Measurements from ENCODE around the gene PARD3. TPM values are rescaled to one million over a fixed set of nuclear protein-coding genes. Genes with fewer than 3 reads are reported as not detected.
"Not testable (repeated sequence)": the region's sequence is repeated elsewhere in the genome, so short reads cannot be mapped to it uniquely, and the experiment has no call there.

Gene PARD3
- total and polyA plus RNA-seq, 2 donors (not counting 3 experiments of a cell fraction or from before 2014, with no cell fraction given), result 7.3 to 24.1 TPM

GRCh38 chr10:34741087-34741486 is 74.0 kb downstream of the PARD3 start:
- FAIRE-seq; dilution Hi-C loops (cut with MboI; ENCODE audit: extremely low pct_ligation_motif_present, low sequenced_read_pairs); CTCF ChIA-PET: not testable (repeated sequence)

DNA sequence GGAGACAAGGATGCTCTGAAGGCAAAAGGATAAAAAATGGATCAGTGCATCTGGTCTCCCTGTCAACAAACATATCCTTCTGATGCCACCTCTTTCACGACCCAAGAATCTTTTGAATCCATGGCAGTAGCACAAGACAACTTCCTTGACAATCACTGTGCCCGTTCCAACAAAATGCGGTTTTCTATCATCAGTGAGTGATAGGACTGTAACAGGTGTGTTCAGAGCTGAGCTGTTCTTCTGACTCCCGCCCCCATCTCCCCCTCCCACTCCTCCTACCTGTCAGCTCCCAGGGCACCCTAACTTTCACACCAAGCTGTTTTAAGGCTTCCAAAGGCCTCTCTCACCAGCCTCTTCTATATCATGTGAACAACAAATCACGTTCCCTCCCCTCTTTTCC is 74.8 kb downstream of the PARD3 start:
- H3K79me2 ChIP-seq (ENCODE audit: control insufficient read depth, insufficient read depth, low read length), result peaks cover 4% of the 10 kb centered on the region
- no peak overlapping the region for H3K9ac ChIP-seq (replicated peaks; ENCODE audit: extremely low read depth, insufficient read depth, low read length)
- DNase-seq (ENCODE audit: low read depth, low spot score) (no peak), FAIRE-seq (no peak)
- ChIA-PET CTCF (no interaction called here), POLR2A (interaction anchor here (1.0 kb wide), 1 partner anchor 9 kb away, joined by 5 read pairs; no protein-coding TSS in a partner anchor)
- H3K36me3 ChIP-seq (ENCODE audit: control insufficient read depth in 2 of 2, extremely low read depth in 1 of 2, insufficient read depth in 2 of 2, low read length in 2 of 2), result no peaks in the 10 kb centered on the region
- no peak overlapping the region for H2AFZ ChIP-seq (ENCODE audit: low read depth, low read length)
- dilution Hi-C loops (cut with MboI; ENCODE audit: extremely low pct_ligation_motif_present, low sequenced_read_pairs), result no loop called here
- H3K4me2 ChIP-seq (ENCODE audit: insufficient read depth, low read length), result no peak overlapping the region
- no peaks in the 10 kb centered on the region for H3K9me1 ChIP-seq (replicated peaks; ENCODE audit: control insufficient read depth, extremely low read depth, insufficient read depth, low read length)
- BruUV-seq (replicated peaks), result no TSS peak
- no peaks in the 10 kb centered on the region for H3K27me3 ChIP-seq (ENCODE audit: control insufficient read depth in 2 of 2, insufficient read depth in 2 of 2, low read length in 2 of 2)
- peaks cover 3% of the 10 kb centered on the region for H3K4me1 ChIP-seq (ENCODE audit: control insufficient read depth, extremely low read depth, insufficient read depth, low read length)
- H3K9me3 ChIP-seq (replicated peaks; ENCODE audit: control insufficient read depth, insufficient read depth, low read length), result no peaks in the 10 kb centered on the region
- peaks cover 2% of the 10 kb centered on the region for H4K20me1 ChIP-seq (replicated peaks; ENCODE audit: control insufficient read depth, extremely low read depth, insufficient read depth, low read length)
- H3K27ac ChIP-seq (ENCODE audit: insufficient read depth, low read depth, low read length), result no peak overlapping the region
- intact Hi-C loops (cut with micrococcal nuclease), result no loop called here
- TF ChIP-seq MAX (IDR thresholded peaks at IDR 0.05; ENCODE audit: insufficient read depth, insufficient read length), result no peak
- TF ChIP-seq MYC (IDR thresholded peaks at IDR 0.05; ENCODE audit: low read depth, low read length), result no peak
- TF ChIP-seq POLR2AphosphoS5 (IDR thresholded peaks at IDR 0.05; ENCODE audit: insufficient read depth, low read depth, low read length), result no peak
- no peak for TF ChIP-seq GATA2 (IDR thresholded peaks at IDR 0.05; ENCODE audit: insufficient read depth, insufficient read length, low read depth, low read length)
- TF ChIP-seq EZH2 (IDR thresholded peaks at IDR 0.05; ENCODE audit: borderline replicate concordance, low read depth, low read length, severe bottlenecking), result no peak
- no peak for TF ChIP-seq JUN (IDR thresholded peaks at IDR 0.05; ENCODE audit: borderline replicate concordance, insufficient read depth, insufficient read length, low read depth)
- TF ChIP-seq CTCF (IDR thresholded peaks at IDR 0.05; ENCODE audit: extremely low read depth in 1 of 2, insufficient read depth in 1 of 2, low read depth in 1 of 2, low read length in 2 of 2), result no peak
- no peak for TF ChIP-seq FOS (IDR thresholded peaks at IDR 0.05; ENCODE audit: borderline replicate concordance, insufficient read depth, low read length)
- no peak for TF ChIP-seq POLR2A (IDR thresholded peaks at IDR 0.05; ENCODE audit: low read depth, low read length)
- H3K4me3 ChIP-seq (replicated peaks in 1 of 3; ENCODE audit: insufficient read depth in 1 of 3, low read depth in 1 of 3, low read length in 3 of 3), result no peak overlapping the region

More at GRCh38 chr10:34741087-34741486, 74.0 kb downstream of the PARD3 start:
- H3K36me3 ChIP-seq (ENCODE audit: control insufficient read depth in 2 of 2, extremely low read depth in 1 of 2, insufficient read depth in 2 of 2, low read length in 2 of 2); H3K4me1 ChIP-seq (ENCODE audit: control insufficient read depth, extremely low read depth, insufficient read depth, low read length); POLR2A ChIA-PET; H3K9ac ChIP-seq (replicated peaks; ENCODE audit: extremely low read depth, insufficient read depth, low read length); H3K4me2 ChIP-seq (ENCODE audit: insufficient read depth, low read length); H3K9me3 ChIP-seq (replicated peaks; ENCODE audit: control insufficient read depth, insufficient read depth, low read length); H2AFZ ChIP-seq (ENCODE audit: low read depth, low read length); H3K79me2 ChIP-seq (ENCODE audit: control insufficient read depth, insufficient read depth, low read length); H3K27me3 ChIP-seq (ENCODE audit: control insufficient read depth in 2 of 2, insufficient read depth in 2 of 2, low read length in 2 of 2); intact Hi-C loops (cut with micrococcal nuclease); H3K9me1 ChIP-seq (replicated peaks; ENCODE audit: control insufficient read depth, extremely low read depth, insufficient read depth, low read length); DNase-seq (ENCODE audit: low read depth, low spot score); H3K4me3 ChIP-seq (replicated peaks in 1 of 3; ENCODE audit: insufficient read depth in 1 of 3, low read depth in 1 of 3, low read length in 3 of 3); H3K27ac ChIP-seq (ENCODE audit: insufficient read depth, low read depth, low read length); H4K20me1 ChIP-seq (replicated peaks; ENCODE audit: control insufficient read depth, extremely low read depth, insufficient read depth, low read length); BruUV-seq (replicated peaks): not testable (repeated sequence)
